HL-60 (cell line): Measurements from ENCODE around the gene AGPAT4.

ENCODE experiments used
- TF ChIP-seq, protein P1 (sequence below): IDR thresholded peaks from one replicate; pipeline ENCODE4 v1.5.1; 2011; ENCODE audit warnings: low read length, control low read depth, inconsistent platforms; ENCODE audit not compliant: insufficient read depth
- TF ChIP-seq, protein P2 (sequence below): IDR thresholded peaks from 2 replicates; pipeline ENCODE4 v1.6.1; 2012; ENCODE audit warnings: low read depth; ENCODE audit not compliant: insufficient replicate concordance

DNA sequence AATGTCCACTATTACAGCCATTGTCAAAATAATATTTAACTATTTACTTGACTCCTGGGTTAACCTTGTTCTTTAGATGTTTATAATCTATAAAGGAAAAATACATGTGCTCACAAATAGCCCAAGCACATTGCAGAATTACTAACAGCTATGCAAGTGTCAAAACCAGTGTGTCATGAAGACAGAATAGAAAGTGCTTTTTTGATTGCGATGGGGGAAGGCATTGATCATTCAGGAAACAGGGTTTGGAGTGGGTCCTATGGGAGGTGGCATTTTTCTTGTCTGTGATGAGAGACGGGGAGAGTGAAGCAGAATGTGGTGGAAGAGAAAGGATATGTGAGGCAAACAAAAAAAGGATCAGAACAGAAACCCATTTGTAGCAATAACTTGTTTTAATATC lies 1.0 kb upstream of the AGPAT4 start:
- TF ChIP-seq, protein P1, sequence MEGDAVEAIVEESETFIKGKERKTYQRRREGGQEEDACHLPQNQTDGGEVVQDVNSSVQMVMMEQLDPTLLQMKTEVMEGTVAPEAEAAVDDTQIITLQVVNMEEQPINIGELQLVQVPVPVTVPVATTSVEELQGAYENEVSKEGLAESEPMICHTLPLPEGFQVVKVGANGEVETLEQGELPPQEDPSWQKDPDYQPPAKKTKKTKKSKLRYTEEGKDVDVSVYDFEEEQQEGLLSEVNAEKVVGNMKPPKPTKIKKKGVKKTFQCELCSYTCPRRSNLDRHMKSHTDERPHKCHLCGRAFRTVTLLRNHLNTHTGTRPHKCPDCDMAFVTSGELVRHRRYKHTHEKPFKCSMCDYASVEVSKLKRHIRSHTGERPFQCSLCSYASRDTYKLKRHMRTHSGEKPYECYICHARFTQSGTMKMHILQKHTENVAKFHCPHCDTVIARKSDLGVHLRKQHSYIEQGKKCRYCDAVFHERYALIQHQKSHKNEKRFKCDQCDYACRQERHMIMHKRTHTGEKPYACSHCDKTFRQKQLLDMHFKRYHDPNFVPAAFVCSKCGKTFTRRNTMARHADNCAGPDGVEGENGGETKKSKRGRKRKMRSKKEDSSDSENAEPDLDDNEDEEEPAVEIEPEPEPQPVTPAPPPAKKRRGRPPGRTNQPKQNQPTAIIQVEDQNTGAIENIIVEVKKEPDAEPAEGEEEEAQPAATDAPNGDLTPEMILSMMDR: no peak
- TF ChIP-seq, protein P2, sequence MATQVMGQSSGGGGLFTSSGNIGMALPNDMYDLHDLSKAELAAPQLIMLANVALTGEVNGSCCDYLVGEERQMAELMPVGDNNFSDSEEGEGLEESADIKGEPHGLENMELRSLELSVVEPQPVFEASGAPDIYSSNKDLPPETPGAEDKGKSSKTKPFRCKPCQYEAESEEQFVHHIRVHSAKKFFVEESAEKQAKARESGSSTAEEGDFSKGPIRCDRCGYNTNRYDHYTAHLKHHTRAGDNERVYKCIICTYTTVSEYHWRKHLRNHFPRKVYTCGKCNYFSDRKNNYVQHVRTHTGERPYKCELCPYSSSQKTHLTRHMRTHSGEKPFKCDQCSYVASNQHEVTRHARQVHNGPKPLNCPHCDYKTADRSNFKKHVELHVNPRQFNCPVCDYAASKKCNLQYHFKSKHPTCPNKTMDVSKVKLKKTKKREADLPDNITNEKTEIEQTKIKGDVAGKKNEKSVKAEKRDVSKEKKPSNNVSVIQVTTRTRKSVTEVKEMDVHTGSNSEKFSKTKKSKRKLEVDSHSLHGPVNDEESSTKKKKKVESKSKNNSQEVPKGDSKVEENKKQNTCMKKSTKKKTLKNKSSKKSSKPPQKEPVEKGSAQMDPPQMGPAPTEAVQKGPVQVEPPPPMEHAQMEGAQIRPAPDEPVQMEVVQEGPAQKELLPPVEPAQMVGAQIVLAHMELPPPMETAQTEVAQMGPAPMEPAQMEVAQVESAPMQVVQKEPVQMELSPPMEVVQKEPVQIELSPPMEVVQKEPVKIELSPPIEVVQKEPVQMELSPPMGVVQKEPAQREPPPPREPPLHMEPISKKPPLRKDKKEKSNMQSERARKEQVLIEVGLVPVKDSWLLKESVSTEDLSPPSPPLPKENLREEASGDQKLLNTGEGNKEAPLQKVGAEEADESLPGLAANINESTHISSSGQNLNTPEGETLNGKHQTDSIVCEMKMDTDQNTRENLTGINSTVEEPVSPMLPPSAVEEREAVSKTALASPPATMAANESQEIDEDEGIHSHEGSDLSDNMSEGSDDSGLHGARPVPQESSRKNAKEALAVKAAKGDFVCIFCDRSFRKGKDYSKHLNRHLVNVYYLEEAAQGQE: no peak
